Activated CD4-positive, alpha-beta memory T cell treated with anti-CD3 and anti-CD28 coated beads for 36 hours (primary cell): ENCODE data around the gene CXorf66. TPM values are rescaled to one million over a fixed set of nuclear protein-coding genes. Genes with fewer than 3 reads are reported as not detected.

Source experiments
- CTCF ChIA-PET: fragments of 350-600 bp; sonication (Branson Sonifier 250); formaldehyde crosslinking; loops from one replicate; lab custom pipeline; 2021; ENCODE audit warnings: antibody characterized with exemption, inconsistent platforms; lab: Charles Lee
- POLR2A ChIA-PET: fragments of 350-600 bp; sonication (Branson Sonifier 250); formaldehyde crosslinking; loops from one replicate; lab custom pipeline; 2021; ENCODE audit warnings: antibody characterized with exemption; lab: Charles Lee
- DNase-seq: peaks from one replicate; pipeline ENCODE4 v3.0.0-alpha.2; 2020
- H3K27ac Mint-ChIP-seq: one replicate; pipeline ENCODE4 v1.8.0; 2021; ENCODE audit warnings: mixed read lengths
- H3K27me3 Mint-ChIP-seq: one replicate; pipeline ENCODE4 v1.8.0; 2021; ENCODE audit warnings: mixed read lengths
- H3K36me3 Mint-ChIP-seq: one replicate; pipeline ENCODE4 v1.8.0; 2021; ENCODE audit warnings: mixed read lengths
- H3K4me1 Mint-ChIP-seq: one replicate; pipeline ENCODE4 v1.8.0; 2021; ENCODE audit warnings: low read depth, mixed read lengths
- H3K4me3 Mint-ChIP-seq: one replicate; pipeline ENCODE4 v1.8.0; 2021; ENCODE audit warnings: mild to moderate bottlenecking, mixed read lengths
- H3K9me3 Mint-ChIP-seq: one replicate; pipeline ENCODE4 v1.8.0; 2021; ENCODE audit warnings: mixed read lengths
- intact Hi-C: fragments of 100-400 bp; cut with micrococcal nuclease; formaldehyde crosslinking; loops from one replicate; pipeline ENCODE4 v1.15.1; 2023
- total RNA-seq, 2 experiments: library from RNA; stranded (reverse); gene quantifications; one replicate each; pipeline ENCODE4 v1.2.3, GENCODE V29; 2021

CXorf66 gene
- total RNA-seq, 2 experiments from 2014 or later: not detected

DNA sequence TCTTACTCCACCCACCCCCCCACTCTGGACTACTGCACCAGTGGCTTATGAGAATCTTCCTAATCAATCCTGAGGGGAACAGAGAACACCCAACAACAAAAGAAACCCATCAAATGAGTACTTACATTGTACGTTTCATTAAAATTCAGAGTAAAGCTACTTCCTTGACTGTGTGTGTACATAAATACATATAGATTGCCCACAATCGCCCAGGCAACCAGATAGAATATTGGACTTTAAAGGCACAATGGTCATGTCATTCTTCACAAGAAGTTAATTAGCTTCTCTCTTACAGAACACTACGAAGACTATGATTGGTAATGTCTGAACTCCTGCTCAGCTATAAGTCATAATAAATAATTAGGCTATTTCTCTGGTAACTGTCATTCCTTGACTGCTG is 20.2 kb downstream of the CXorf66 start:
- Mint-ChIP-seq H3K4me1 (no peaks in the 10 kb centered on the region), H3K27me3 (no peaks in the 10 kb centered on the region), H3K36me3 (no peaks in the 10 kb centered on the region), H3K9me3 (no peaks in the 10 kb centered on the region), H3K4me3 (no peak overlapping the region), H3K27ac (no peak overlapping the region)
- ChIA-PET CTCF (no interaction called here), POLR2A (no interaction called here)
- DNase-seq: no peak
- intact Hi-C loops: no loop called here

DNA sequence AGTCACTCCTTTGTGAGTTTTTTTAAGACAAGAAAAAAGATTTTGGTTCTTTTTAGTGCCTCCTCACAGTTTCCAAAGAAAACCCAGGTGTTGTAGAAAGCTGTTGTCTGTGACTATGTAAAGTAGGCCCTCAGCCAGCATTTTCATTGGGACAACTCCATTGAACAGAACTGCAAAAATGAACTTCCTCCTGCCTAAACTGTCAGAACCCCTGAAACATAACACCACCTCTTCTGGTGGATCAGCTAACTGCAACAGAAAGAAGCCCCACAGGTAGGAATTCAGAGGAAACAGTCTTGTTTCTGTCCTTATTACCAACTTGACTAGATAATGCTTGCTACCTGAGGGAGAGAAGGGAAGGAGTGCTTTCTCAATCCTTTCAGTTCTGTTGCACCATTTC is 29.1 kb downstream of the CXorf66 start:
- CTCF ChIA-PET: no interaction called here
- H3K27ac Mint-ChIP-seq: no peak overlapping the region

DNA sequence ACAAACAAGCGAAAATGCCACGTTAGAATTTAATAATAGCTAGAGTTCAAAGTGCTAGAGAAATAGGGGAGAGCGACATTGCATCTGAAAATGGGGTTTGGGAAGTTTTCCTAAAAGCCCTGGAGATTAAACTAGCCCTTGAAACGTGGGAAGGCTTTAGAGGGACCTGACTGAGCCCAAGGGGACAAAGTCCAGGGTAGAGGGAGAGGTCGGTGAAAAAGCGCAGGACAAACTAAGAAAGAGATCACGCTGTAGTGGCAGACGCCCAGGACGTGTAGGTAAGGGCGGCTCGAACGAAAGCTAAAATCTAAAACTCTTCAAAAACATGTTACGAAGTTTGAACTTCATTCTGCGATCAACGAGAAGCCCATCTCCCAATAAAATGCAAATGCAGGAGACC is 31.4 kb downstream of the CXorf66 start:
- H3K4me1 Mint-ChIP-seq: peaks cover 16% of the 10 kb centered on the region
- peak overlapping the region; percentile 79 for H3K4me3 Mint-ChIP-seq
- POLR2A ChIA-PET: no interaction called here
- H3K9me3 Mint-ChIP-seq: no peaks in the 10 kb centered on the region
- no peak overlapping the region for H3K27ac Mint-ChIP-seq
- intact Hi-C loops: loop anchor here (5.0 to 10.0 kb wide), 2 partner anchors 42 to 169 kb away; no protein-coding TSS in a partner anchor
- H3K36me3 Mint-ChIP-seq: no peaks in the 10 kb centered on the region
- DNase-seq: no peak
- CTCF ChIA-PET: no interaction called here
- H3K27me3 Mint-ChIP-seq: no peaks in the 10 kb centered on the region

More for the DNA sequence above, 29.1 kb downstream of the CXorf66 start:
- H3K27me3 Mint-ChIP-seq: no peaks in the 10 kb centered on the region
- no peak overlapping the region for H3K4me3 Mint-ChIP-seq
- H3K9me3 Mint-ChIP-seq: no peaks in the 10 kb centered on the region
- intact Hi-C loops: loop anchor here (10.0 kb wide), 1 partner anchor 171 kb away; no protein-coding TSS in a partner anchor
- peaks cover 2% of the 10 kb centered on the region for H3K4me1 Mint-ChIP-seq
- H3K36me3 Mint-ChIP-seq: no peaks in the 10 kb centered on the region
- POLR2A ChIA-PET: no interaction called here
- DNase-seq: no peak

DNA sequence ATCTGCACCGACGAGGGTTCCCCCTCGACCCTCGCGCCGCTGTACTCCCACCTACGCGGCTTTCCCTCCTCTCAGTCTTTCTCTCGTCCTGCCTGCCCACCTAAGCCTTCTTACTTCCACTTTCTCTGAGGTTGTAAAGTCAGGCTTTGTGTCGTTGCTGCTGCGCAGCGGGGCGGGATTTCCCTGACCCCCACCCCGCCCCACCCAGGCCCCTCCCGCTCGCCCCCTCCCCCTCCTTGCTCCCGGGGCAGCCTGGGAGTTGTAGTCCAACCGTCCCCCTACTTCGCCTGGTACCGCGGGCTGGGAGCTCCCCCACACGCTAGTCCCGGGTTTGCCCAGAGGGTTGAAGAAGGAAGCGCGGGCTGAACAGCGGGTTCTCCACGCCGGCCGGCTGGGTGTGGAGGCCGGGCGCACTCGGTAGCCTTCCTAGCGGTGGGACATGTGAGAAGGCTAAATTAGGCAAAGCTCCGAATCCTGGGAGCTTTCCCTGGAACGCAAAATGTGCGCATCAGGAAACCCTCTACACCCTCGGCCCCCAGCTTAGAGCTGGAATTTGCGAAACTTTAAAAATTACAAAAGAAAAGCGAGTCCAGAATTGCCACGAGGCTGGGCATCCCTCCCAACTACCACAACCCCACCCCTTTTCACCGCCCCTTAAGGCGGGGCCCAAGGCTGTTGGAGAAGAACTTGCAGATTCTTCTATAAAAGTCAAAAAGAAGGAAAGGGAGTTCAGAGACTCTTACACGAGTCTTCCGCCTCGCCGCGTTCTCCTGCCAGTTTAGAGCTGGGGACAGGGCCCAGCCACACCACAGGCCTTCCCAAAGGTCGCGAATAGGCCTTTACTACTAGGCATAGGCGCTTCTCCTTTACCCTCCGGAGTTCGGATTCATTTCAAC is 32.2 kb downstream of the CXorf66 start, which contains the start of gene ATP11C:
Gene ATP11C, minus strand, starts transcription at position 153 of the 896 bp plus-strand sequence. CDS start 1,011 bp downstream, outside the sequence.
- H3K27ac Mint-ChIP-seq: peak within 1 kb of the TSS; percentile 86
- intact Hi-C loops: loop anchor here (5.0 to 10.0 kb wide), 2 partner anchors 41 to 168 kb away; no protein-coding TSS in a partner anchor
- peak; percentile 88 for DNase-seq
- POLR2A ChIA-PET: interaction anchor here (0.7 kb wide), 1 partner anchor 194 kb away, joined by 3 read pairs; no protein-coding TSS in a partner anchor
- H3K9me3 Mint-ChIP-seq: no peaks in the 10 kb centered on the region
- H3K36me3 Mint-ChIP-seq: no peaks in the 10 kb centered on the region
- CTCF ChIA-PET: interaction anchor here (0.7 kb wide), 1 partner anchor 34 kb away, joined by 3 read pairs; no protein-coding TSS in a partner anchor
- H3K4me1 Mint-ChIP-seq: peaks cover 16% of the 10 kb centered on the region
- peak within 1 kb of the TSS; percentile 79 for H3K4me3 Mint-ChIP-seq
- no peaks in the 10 kb centered on the region for H3K27me3 Mint-ChIP-seq

DNA sequence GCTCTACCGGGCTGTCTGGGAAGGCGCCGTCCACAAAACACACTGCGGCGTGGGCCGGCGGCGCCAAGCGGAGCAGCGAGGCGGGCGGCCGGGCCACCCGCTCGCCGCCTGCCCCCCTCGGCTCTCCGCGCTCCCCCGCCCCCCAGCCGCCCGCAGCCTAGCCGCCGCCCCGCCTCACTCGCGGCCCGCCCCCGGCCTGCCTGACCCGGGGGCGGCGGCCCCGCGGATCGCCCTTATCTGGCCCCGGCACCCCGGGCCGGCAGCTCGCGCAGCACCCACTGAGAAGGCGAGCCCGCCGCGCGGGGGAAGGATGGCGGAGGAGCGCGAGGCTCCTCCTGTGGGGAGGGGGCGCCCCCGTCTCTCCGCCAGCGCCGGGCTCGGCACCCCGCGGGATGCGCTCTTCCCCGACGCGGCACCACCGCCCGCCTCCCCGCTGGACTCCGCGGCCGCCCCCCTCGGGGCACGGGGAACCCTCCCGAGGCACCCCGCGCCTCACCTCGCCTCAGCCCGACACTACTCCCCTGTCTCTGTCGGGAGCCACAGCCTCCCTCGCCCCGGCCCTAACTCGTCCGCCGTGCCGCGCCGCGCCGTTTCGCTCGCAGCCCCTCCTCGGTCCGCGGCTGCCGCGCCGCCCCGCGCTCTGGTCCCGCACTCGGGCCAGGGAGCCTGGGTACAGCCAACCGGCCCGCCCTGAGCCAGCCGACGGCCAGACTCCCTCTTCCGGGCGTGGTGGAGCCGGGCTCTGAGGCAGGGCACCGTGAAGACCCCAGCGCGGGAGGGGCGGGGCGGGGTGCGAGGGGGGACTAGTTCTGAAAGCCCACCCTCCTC is 33.0 kb downstream of the CXorf66 start:
- Mint-ChIP-seq H3K27me3 (no peaks in the 10 kb centered on the region), H3K4me1 (peaks cover 16% of the 10 kb centered on the region), H3K9me3 (no peaks in the 10 kb centered on the region), H3K36me3 (no peaks in the 10 kb centered on the region), H3K4me3 (peak overlapping the region; percentile 79), H3K27ac (peak overlapping the region; percentile 86)
- intact Hi-C loops: loop anchor here (5.0 to 10.0 kb wide), 2 partner anchors 40 to 167 kb away; no protein-coding TSS in a partner anchor
- peak; percentile 35 for DNase-seq
- ChIA-PET CTCF (interaction anchor here (0.7 kb wide), 1 partner anchor 35 kb away, joined by 3 read pairs; no protein-coding TSS in a partner anchor), POLR2A (no interaction called here)

DNA sequence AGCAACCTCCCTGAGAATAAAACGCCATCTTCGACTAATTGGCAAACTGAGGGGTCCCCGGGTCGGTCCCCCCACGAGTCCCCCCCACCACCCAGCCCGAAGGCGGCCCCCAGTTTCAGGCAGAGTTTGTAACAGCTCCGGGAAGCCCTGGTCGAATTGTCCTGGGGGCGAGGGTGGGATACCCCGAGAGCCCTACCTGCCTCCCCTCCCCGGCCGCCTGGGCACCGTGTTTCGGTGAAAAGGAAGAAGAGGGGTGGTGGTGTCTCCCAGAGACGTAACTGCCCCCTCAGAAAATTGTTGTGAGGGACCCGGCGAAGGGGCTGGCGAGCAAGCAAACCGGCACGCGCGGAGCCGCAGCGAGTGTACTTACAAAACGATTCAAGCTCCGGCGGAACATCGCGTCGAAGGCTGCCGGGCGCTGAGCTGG is 33.7 kb downstream of the CXorf66 start:
- POLR2A ChIA-PET: no interaction called here
- peak overlapping the region; percentile 13 for H3K27ac Mint-ChIP-seq
- peak; percentile 8 for DNase-seq
- CTCF ChIA-PET: no interaction called here
- no peaks in the 10 kb centered on the region for H3K36me3 Mint-ChIP-seq
- no peaks in the 10 kb centered on the region for H3K27me3 Mint-ChIP-seq
- peaks cover 16% of the 10 kb centered on the region for H3K4me1 Mint-ChIP-seq
- H3K9me3 Mint-ChIP-seq: no peaks in the 10 kb centered on the region
- intact Hi-C loops: loop anchor here (5.0 to 10.0 kb wide), 2 partner anchors 39 to 167 kb away; no protein-coding TSS in a partner anchor
- H3K4me3 Mint-ChIP-seq: peak overlapping the region; percentile 70

DNA sequence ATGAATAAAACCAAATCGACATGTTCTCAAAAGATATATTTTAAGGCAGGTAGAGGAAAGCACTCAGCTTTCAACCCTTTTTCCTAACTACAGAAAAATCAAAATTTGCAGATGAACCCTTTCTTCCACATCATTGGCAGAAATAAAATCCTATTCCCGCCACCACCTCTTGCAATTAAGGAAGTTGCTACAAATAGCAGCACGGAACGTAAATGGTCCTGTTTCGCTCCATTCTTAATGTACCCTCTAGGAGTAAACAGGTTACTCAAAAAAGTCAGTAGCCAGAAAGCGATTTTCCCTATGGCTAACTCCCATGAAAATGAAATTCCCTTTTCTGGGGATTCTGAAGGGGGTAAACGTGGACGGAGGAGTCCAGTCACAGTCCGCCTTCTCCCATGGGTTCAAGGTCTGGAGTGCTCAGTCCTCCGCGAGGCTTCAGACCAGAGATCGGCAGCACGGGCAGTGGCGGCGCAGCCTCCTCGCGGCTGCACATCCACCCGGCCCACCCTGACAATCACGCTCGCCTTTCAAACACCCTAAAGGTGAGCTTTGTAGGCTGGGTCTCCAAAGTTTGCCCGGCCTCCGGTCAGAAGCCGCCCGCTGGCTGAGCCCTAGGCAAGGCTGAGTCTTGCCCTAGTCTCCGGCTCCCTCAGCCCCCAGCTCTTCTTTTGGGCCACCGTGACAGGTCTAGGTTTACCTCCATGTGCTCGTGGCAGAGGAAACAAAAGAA is 34.2 kb downstream of the CXorf66 start:
- peak overlapping the region; percentile 5 for H3K27ac Mint-ChIP-seq
- intact Hi-C loops: loop anchor here (1.0 to 10.0 kb wide), 4 partner anchors 22 to 192 kb away; no protein-coding TSS in a partner anchor
- peaks cover 16% of the 10 kb centered on the region for H3K4me1 Mint-ChIP-seq
- peak overlapping the region; percentile 70 for H3K4me3 Mint-ChIP-seq
- POLR2A ChIA-PET: no interaction called here
- H3K36me3 Mint-ChIP-seq: no peaks in the 10 kb centered on the region
- CTCF ChIA-PET: no interaction called here
- H3K9me3 Mint-ChIP-seq: no peaks in the 10 kb centered on the region
- no peaks in the 10 kb centered on the region for H3K27me3 Mint-ChIP-seq
- peak; percentile 17 for DNase-seq

DNA sequence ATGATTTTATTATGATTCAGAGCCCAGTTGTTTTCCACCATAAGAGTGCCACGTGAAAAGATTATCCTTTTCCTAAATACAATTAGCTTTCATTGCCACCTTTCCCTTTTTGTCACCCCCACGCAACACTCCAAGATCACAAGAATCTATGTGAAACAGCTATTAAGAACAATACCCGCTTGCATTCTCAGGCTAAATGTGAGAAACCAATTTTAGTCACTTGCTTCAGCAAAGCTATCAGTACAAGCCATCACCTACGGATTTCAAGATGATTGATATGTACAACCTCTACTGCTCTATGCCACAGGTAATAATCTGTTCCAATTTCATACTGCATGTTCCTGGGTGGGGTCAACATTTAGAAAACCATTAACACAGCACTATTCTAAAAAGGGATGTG is 34.9 kb downstream of the CXorf66 start:
- peaks cover 17% of the 10 kb centered on the region for H3K4me1 Mint-ChIP-seq
- no peaks in the 10 kb centered on the region for H3K27me3 Mint-ChIP-seq
- intact Hi-C loops: loop anchor here (1.0 to 10.0 kb wide), 4 partner anchors 21 to 191 kb away; no protein-coding TSS in a partner anchor
- ChIA-PET CTCF (no interaction called here), POLR2A (interaction anchor here (0.7 kb wide), 1 partner anchor 22 kb away, joined by 3 read pairs; no protein-coding TSS in a partner anchor)
- no peak overlapping the region for H3K27ac Mint-ChIP-seq
- no peaks in the 10 kb centered on the region for H3K36me3 Mint-ChIP-seq
- H3K4me3 Mint-ChIP-seq: peak overlapping the region; percentile 70
- peak; percentile 11 for DNase-seq
- H3K9me3 Mint-ChIP-seq: no peaks in the 10 kb centered on the region

DNA sequence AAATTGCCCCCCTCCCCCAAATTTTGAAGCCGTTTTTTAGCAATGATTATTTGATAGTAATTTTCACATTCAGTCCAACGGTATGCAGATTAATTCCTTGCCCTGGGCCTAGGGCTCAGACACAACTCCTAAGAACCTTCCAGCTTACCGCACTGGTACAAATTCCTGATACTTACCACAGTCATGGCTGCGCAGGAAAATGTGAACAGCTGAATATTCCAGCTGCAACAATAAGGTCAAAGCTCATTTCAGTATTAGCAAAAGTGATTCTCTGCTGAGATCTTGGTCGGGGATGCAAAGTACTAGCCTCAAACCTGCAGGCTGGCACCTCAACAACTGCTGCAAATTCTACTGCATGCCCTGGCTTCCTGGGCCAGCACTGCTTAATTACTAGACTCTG is 35.4 kb downstream of the CXorf66 start:
- CTCF ChIA-PET: no interaction called here

DNA sequence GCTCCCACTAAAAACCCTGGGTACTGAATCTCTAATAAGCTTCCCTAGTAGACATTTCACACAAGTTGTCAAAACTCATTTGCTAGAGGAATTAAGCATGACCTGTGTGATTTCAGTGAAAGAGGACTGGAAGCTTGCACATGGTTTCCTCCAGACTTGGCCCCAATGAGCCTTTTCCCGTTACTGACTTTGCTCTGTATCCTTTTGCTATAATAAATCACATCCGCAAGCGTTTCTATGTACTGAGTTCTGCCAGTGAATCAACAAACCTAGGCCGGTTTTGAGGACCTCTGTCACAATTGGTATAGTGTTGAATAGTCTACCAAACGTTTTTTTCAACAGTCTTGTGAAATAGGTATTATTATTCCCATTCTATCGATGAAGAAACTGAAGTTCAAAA is 40.6 kb downstream of the CXorf66 start:
- Mint-ChIP-seq H3K4me1 (peaks cover 27% of the 10 kb centered on the region), H3K9me3 (peaks cover 2% of the 10 kb centered on the region), H3K4me3 (no peak overlapping the region), H3K27ac (no peak overlapping the region), H3K27me3 (no peaks in the 10 kb centered on the region), H3K36me3 (no peaks in the 10 kb centered on the region)
- ChIA-PET POLR2A (no interaction called here), CTCF (no interaction called here)
- intact Hi-C loops: no loop called here
- DNase-seq: no peak

More for the DNA sequence above, 35.4 kb downstream of the CXorf66 start:
- Mint-ChIP-seq H3K27ac (no peak overlapping the region), H3K4me1 (peaks cover 19% of the 10 kb centered on the region), H3K27me3 (no peaks in the 10 kb centered on the region), H3K9me3 (no peaks in the 10 kb centered on the region), H3K4me3 (no peak overlapping the region), H3K36me3 (no peaks in the 10 kb centered on the region)
- DNase-seq: no peak
- POLR2A ChIA-PET: interaction anchor here (0.7 kb wide), 1 partner anchor 21 kb away, joined by 3 read pairs; no protein-coding TSS in a partner anchor
- intact Hi-C loops: loop anchor here (1.0 to 10.0 kb wide), 4 partner anchors 21 to 191 kb away; no protein-coding TSS in a partner anchor
